ENCODE data around the gene FOXK1. TPM values are rescaled to one million over a fixed set of nuclear protein-coding genes. Genes with fewer than 3 reads are reported as not detected.

Gene FOXK1
- total and polyA plus RNA-seq, 9 of the 15 experiments (the other 6 are each of a cell fraction or from before 2014, with no cell fraction given) = 0.32 to 45.5 (median 8.1) TPM

- WGBS (ENCODE audit: insufficient coverage, low coverage, missing lambda C conversion rate) = 94% methylated on average over 29 of the region's 32 CpGs
- ChIA-PET POLR2A (interaction anchor here (1.2 to 1.9 kb wide), 2 partner anchors 10 to 12 kb away, joined by 3 to 9 read pairs; partner anchors contain the start of gene AP5Z1), CTCF (ENCODE audit: low intra/inter-chr PET ratio) (no interaction called here)
- FAIRE-seq = no peak
- TF ChIP-seq KLF1 (tag; IDR thresholded peaks at IDR 0.05) (no peak), CHD1 (IDR thresholded peaks at IDR 0.05; ENCODE audit: low read length) (no peak), ZNF408 (CRISPR knock-in tag; IDR thresholded peaks at IDR 0.05; ENCODE audit: low read depth) (no peak), RBM22 (IDR thresholded peaks at IDR 0.05; ENCODE audit: low read depth, low read length, poor library complexity, severe bottlenecking) (peak; percentile 64), RBM25 (IDR thresholded peaks at IDR 0.05; ENCODE audit: low read depth, low read length, severe bottlenecking) (no peak), ZNF639 (CRISPR knock-in tag; conservative IDR thresholded peaks at IDR 0.05 in 1 of 2, IDR thresholded peaks at IDR 0.05 in 1 of 2) (no peak), CBX1 (IDR thresholded peaks at IDR 0.05; ENCODE audit: low read depth) (no peak), SAFB2 (IDR thresholded peaks at IDR 0.05; ENCODE audit: borderline replicate concordance, low read depth, low read length, severe bottlenecking) (no peak), POLR2G (IDR thresholded peaks at IDR 0.05; ENCODE audit: low read depth, low read length) (peak; percentile 9; the same call in 1 of the 2 replicates), NFIC (IDR thresholded peaks at IDR 0.05) (no peak), NBN (IDR thresholded peaks at IDR 0.05; ENCODE audit: low read depth) (no peak), CBFB (CRISPR knock-in tag; IDR thresholded peaks at IDR 0.05) (no peak)
- in situ Hi-C loops (cut with MboI) (no loop called here), intact Hi-C loops (cut with micrococcal nuclease) (no loop called here)
- Histone ChIP-seq H3K9me3 (replicated peaks; ENCODE audit: control insufficient read depth, insufficient read depth, low read depth, low read length) (no peaks in the 10 kb centered on the region), H2AFZ (ENCODE audit: low read depth, low read length) (no peak overlapping the region), H4K20me1 (replicated peaks; ENCODE audit: control insufficient read depth, insufficient read depth, low read length) (0 out of 2 replicates have a peak, but pooled peaks cover 4% of the 10 kb centered on the region), H3K9me1 (ENCODE audit: control insufficient read depth, insufficient read depth, low read length) (peaks cover 5% of the 10 kb centered on the region), H3K79me2 (ENCODE audit: control insufficient read depth, insufficient read depth, low read length) (no peaks in the 10 kb centered on the region), H3K36me3 (ENCODE audit: control insufficient read depth, insufficient read depth, low read length) (peaks cover 72% of the 10 kb centered on the region; the same call in 2 of the 3 replicates), H3K27me3 (ENCODE audit: control insufficient read depth in 2 of 2, insufficient read depth in 2 of 2, low read length in 2 of 2) (no peaks in the 10 kb centered on the region), H3K4me3 (no peak overlapping the region), H3K27ac (ENCODE audit: extremely low read depth, low read depth, low read length) (no peak overlapping the region), H3K4me2 (ENCODE audit: insufficient read depth, low read length) (no peak overlapping the region), H3K4me1 (replicated peaks in 1 of 2; ENCODE audit: control insufficient read depth in 2 of 2, insufficient read depth in 2 of 2, low read length in 2 of 2) (peaks cover 0 to 12% of the 10 kb centered on the region in 2 experiments; a peak in 1 of 5 replicates), H3K9ac (ENCODE audit: insufficient read depth in 1 of 2, low read depth in 2 of 2, low read length in 2 of 2) (peak overlapping the region in 1 of 2 experiments; percentile 1; a peak in 1 of 4 replicates)
- BruUV-seq (replicated peaks) = no TSS peak
- DNase-seq (ENCODE audit: extremely low read depth in 1 of 4, low spot score in 3 of 4) = no peak
- ATAC-seq = no peak
Measured at GRCh38 chr7:4763091-4763793, 81.1 kb downstream of the FOXK1 start.

Data from K562 (cell line).